Adipocyte (in vitro differentiated cells): ENCODE measurements around the gene SOWAHD.
"Not testable (repeated sequence)": the region's sequence is repeated elsewhere in the genome, so short reads cannot be mapped to it uniquely, and the experiment has no call there.

Source experiments
- DNase-seq: peaks from one replicate; pipeline ENCODE4 v3.0.0-alpha.2; 2015; ENCODE audit warnings: low read depth
- H3K27me3 ChIP-seq: replicated peaks from 2 replicates; pipeline ENCODE4 v1.7.0; 2013; ENCODE audit warnings: mild to moderate bottlenecking, low read length, moderate library complexity; ENCODE audit not compliant: control insufficient read depth, insufficient read depth
- H3K36me3 ChIP-seq: 2 replicates; pipeline ENCODE4 v1.7.0; 2013; ENCODE audit warnings: low read length, mild to moderate bottlenecking, moderate library complexity; ENCODE audit not compliant: control insufficient read depth, insufficient read depth, severe bottlenecking
- H3K4me1 ChIP-seq: 2 replicates; pipeline ENCODE4 v1.7.0; 2013; ENCODE audit warnings: mild to moderate bottlenecking, low read length, moderate library complexity; ENCODE audit not compliant: control insufficient read depth, insufficient read depth
- H3K4me3 ChIP-seq: 2 replicates; pipeline ENCODE4 v1.7.0; 2013; ENCODE audit warnings: mild to moderate bottlenecking, low read length, moderate library complexity
- H3K9ac ChIP-seq: 2 replicates; pipeline ENCODE4 v1.7.0; 2013; ENCODE audit warnings: mild to moderate bottlenecking, low read length, moderate library complexity
- H3K9me3 ChIP-seq: 2 replicates; pipeline ENCODE4 v1.7.0; 2013; ENCODE audit warnings: mild to moderate bottlenecking, low read length, moderate library complexity; ENCODE audit not compliant: control insufficient read depth

SOWAHD gene

DNA sequence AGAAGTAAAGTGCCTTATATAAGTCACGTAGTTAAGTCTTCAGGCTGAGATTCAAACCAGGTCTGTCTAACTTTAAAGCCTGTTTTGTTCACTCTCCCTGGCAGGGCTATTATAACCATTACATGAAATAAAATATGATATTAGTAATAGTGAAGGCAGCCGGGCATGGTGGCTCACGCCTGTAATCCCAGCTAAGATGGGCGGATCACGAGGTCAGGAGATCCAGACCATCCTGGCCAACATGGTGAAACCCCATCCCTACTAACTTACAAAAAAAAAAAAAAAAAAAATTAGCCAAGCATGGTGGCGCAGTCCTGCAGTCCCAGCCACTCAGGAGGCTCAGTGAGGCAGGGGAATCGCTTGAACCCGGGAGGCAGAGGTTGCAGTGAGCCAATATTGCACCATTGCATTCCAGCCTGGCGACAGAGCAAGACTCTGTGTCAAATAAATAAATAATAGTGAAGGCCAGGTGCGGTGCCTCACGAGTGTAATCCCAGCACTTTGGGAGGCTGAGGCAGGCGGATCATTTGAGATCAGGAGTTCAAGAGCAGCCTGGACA lies 22.1 kb upstream of the SOWAHD start:
- no peak overlapping the region for H3K4me3 ChIP-seq
- peaks cover 4% of the 10 kb centered on the region for H3K4me1 ChIP-seq
- no peaks in the 10 kb centered on the region for H3K36me3 ChIP-seq
- no peak overlapping the region for H3K9ac ChIP-seq
- no peaks in the 10 kb centered on the region for H3K9me3 ChIP-seq
- H3K27me3 ChIP-seq: peaks cover 26% of the 10 kb centered on the region
- no peak for DNase-seq

DNA sequence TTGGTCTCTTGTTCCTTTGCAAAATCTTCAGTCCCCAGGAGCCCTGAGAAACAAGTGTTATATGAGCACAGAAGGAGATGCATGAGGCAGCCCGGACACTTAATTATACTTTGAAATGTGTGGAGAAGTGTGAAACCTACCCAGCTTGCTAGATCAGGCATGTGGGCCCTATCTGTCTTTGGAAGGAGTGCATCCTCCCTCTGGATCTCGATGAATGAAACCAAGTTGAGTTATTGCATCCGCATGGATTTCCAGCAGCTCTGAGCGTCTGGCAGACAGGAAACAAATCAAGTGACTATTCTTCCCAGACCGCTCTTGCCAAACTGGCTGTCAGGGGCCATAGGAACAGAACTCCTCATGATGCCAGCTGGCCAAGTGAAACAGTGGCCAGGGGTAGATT lies 19.6 kb upstream of the SOWAHD start:
- no peak overlapping the region for H3K4me3 ChIP-seq
- no peaks in the 10 kb centered on the region for H3K36me3 ChIP-seq
- peaks cover 19% of the 10 kb centered on the region for H3K27me3 ChIP-seq
- H3K4me1 ChIP-seq: peaks cover 4% of the 10 kb centered on the region
- H3K9me3 ChIP-seq: no peaks in the 10 kb centered on the region
- no peak for DNase-seq
- H3K9ac ChIP-seq: no peak overlapping the region

DNA sequence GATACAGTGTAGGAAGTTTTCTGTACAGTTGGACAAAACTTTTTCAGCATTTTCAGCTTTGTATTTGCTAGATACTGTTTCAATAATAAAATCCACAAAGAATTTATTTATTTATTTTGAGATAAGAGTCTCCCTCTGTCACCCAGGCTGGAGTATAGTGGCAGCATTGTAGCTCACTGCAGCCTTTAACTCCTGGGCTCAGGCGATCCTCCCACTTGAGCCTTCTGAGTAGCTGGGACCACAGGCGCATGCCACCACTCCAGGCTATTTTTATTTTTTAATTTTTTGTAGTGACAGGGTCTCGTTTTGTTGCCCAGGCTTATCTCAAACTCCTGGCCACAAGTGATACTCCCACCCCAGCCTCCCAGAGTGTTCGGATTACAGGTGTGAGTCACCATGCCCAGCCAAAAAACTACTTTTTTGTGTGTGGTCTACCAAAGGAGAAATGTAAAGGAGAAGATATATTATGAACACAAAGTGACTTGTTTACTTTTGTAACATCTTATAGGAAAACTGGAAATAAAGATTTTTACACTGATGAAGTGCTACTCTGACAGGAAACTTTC lies 13.0 kb upstream of the SOWAHD start:
- peaks cover 9% of the 10 kb centered on the region for H3K27me3 ChIP-seq
- DNase-seq: no peak
- no peak overlapping the region for H3K4me3 ChIP-seq
- no peak overlapping the region for H3K9ac ChIP-seq
- H3K4me1 ChIP-seq: no peaks in the 10 kb centered on the region
- H3K36me3 ChIP-seq: no peaks in the 10 kb centered on the region
- H3K9me3 ChIP-seq: no peaks in the 10 kb centered on the region

DNA sequence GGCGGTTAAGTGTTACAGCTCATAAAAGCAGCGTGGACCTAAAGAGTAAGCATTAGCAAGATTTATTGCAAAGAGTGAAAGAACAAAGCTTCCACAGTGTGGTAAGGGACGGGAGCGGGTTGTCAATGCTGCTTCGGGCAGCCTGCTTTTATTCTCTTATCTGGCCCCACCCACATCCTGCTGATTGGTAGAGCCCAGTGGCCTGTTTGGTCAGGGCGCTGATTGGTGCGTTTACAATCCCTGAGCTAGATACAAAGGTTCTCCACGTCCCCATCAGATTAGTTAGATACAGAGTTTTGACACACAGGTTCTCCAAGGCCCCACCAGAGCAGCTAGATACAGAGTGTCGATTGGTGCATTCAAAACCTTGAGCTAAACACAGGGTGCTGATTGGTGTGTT lies 8.3 kb upstream of the SOWAHD start:
- not testable (repeated sequence) for H3K27me3 ChIP-seq, H3K36me3 ChIP-seq, DNase-seq, H3K9ac ChIP-seq, H3K9me3 ChIP-seq, H3K4me1 ChIP-seq, H3K4me3 ChIP-seq

DNA sequence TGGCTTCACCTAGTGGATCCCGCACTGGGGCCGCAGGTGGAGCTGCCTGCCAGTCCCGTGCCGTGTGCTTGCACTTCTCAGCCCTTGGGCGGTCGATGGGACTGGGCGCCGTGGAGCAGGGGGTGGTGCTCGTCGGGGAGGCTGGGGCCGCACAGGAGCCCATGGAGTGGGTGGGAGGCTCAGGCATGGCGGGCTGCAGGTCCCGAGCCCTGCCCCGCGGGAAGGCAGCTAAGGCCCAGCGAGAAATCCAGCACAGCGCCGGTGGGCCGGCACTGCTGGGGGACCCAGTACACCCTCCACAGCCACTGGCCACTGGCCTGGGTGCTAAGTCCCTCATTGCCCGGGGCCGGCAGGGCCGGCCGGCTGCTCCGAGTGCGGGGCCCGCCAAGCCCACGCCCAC lies 7.6 kb upstream of the SOWAHD start:
- H3K4me1 ChIP-seq, H3K4me3 ChIP-seq, H3K36me3 ChIP-seq, DNase-seq, H3K27me3 ChIP-seq, H3K9ac ChIP-seq, H3K9me3 ChIP-seq: not testable (repeated sequence)

DNA sequence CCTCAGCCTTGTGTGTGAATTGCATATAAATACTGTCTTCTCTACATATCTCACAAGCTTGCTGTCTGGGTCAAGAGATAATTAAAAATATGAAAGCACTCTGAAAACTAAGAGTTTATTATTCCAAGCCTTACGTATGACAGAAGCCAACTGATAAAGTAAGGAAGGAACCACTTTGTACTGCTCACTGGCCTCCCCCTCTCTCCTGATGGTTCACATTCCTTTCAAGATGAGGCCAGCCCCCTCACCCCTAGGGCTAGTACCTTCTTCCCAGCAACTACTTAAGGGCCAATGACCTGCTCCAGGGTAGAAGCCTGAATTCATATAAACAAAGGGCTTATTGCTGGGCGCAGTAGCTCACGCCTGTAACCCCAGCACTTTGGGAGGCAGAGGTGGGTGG lies 5.4 kb upstream of the SOWAHD start:
- no peaks in the 10 kb centered on the region for H3K27me3 ChIP-seq
- H3K4me1 ChIP-seq: no peaks in the 10 kb centered on the region
- H3K9ac ChIP-seq: no peak overlapping the region
- H3K36me3 ChIP-seq: no peaks in the 10 kb centered on the region
- H3K9me3 ChIP-seq: no peaks in the 10 kb centered on the region
- H3K4me3 ChIP-seq: no peak overlapping the region
- no peak for DNase-seq

DNA sequence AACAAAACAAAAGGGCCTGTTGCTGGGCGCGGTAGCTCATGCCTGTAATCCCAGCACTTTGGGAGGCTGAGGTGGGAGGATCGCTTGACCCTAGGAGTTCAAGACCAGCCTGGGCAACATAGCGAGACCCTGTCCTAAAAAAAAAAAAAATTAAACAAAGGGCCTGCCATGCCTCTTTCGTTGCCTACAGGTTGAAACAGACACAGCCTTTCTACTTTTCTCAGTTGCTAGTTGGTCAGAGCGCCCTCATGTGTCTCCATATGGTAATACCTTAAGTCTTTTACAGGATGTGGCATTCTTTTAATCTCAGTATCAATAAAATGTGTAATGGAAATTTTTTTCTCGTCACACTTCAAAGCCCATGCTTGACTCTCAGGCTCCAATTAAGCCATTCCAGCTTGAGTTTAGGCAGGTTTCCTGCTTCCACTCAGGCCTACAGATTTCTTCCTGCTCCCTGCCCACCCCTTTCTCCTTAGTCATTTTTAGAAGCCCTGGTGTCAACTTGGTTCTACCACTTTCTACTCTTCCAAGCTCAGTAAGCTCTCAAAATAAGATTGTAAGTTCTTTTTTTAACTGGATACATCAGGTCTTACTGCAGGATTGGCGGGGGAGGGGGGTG lies 4.6 kb upstream of the SOWAHD start:
- H3K27me3 ChIP-seq: no peaks in the 10 kb centered on the region
- peak; percentile 68 for DNase-seq
- H3K9me3 ChIP-seq: no peaks in the 10 kb centered on the region
- no peak overlapping the region for H3K9ac ChIP-seq
- H3K4me3 ChIP-seq: no peak overlapping the region
- H3K36me3 ChIP-seq: no peaks in the 10 kb centered on the region
- H3K4me1 ChIP-seq: no peaks in the 10 kb centered on the region

DNA sequence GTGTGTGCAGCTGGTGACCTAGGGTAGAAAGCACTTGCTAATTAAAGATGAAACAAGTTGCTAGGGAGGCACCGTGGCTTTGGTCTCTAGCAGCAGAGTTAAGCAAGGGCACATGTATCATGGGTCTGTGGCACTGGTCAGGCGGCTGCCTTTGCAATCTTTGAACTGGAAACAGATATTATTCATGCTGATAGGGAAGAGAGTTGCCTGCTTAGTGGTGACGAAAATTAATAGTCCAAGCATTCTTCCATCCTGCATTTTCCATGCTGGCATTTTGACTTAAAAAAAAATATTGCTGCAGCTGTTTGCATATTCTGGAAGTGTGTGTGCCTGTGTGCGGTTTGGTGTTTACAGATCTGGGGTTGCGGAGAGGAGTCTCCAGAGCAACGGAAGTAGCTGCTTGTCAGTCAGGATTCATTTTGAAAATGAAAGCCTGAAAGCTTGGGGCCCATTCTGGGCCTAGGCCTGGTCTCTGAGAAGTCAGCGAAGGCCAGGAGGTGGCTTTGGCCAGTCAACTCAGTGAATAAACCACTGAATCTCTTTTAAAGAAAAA lies 2.3 kb upstream of the SOWAHD start:
- no peak overlapping the region for H3K4me3 ChIP-seq
- no peaks in the 10 kb centered on the region for H3K9me3 ChIP-seq
- H3K4me1 ChIP-seq: no peaks in the 10 kb centered on the region
- H3K36me3 ChIP-seq: no peaks in the 10 kb centered on the region
- DNase-seq: no peak
- peaks cover 10% of the 10 kb centered on the region for H3K27me3 ChIP-seq
- H3K9ac ChIP-seq: no peak overlapping the region

DNA sequence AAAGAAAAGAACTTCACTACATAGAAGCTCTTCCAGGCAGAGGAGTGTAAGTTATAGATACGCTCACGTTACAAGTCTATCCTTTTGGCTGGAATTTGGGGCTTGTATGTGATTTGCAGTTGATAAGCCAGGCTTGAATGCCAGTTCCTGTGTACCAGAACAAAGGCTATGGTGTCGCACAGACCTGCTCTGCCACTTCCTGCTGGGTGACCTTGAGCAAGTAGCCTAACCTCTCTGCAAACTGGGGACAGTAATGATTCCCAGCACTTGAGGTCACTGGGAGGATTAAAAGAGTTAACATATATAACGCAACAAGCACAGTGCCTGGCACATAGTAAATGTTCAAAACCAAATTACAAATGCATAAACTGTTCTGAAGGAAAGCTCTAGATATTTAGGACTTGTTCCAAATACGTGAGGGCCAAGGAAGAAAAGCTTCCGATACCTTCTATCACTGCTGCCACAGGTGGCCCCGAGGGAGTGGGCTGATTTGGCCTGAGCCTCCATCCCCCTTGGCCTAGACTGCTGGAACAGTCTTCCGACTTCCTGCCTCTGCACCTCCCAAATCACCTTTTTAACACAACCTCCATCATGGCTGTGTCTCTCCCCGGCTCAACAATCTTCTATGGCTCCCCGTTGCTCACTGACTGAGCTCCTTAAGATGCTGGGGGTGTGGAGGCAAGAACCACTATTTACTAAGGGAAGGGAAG lies 1.3 kb upstream of the SOWAHD start:
- no peak for DNase-seq
- H3K9ac ChIP-seq: no peak overlapping the region
- no peak overlapping the region for H3K4me3 ChIP-seq
- H3K36me3 ChIP-seq: no peaks in the 10 kb centered on the region
- H3K27me3 ChIP-seq: peaks cover 12% of the 10 kb centered on the region
- no peaks in the 10 kb centered on the region for H3K4me1 ChIP-seq
- H3K9me3 ChIP-seq: no peaks in the 10 kb centered on the region

DNA sequence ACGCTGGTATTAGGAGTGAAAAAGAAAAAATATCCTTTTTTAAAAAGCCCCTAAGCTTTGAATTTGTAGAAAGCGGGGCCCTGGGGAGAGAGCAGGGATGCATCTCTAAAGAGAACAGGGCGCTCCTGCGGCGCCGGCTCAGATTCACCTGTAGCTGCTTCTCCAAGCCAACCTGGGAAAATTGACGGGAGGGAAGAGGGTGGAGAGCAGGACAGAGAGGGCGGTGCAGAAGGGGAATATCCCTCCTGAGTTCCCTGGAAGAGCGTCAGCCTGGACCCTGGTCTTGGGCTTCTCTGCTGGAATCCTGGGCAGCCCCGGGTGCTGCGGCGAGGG lies 776 bp upstream of the SOWAHD start:
- DNase-seq: no peak
- Histone ChIP-seq H3K4me1 (no peaks in the 10 kb centered on the region), H3K27me3 (peaks cover 12% of the 10 kb centered on the region), H3K36me3 (no peaks in the 10 kb centered on the region), H3K4me3 (peak overlapping the region; percentile 68), H3K9ac (no peak overlapping the region), H3K9me3 (no peaks in the 10 kb centered on the region)

DNA sequence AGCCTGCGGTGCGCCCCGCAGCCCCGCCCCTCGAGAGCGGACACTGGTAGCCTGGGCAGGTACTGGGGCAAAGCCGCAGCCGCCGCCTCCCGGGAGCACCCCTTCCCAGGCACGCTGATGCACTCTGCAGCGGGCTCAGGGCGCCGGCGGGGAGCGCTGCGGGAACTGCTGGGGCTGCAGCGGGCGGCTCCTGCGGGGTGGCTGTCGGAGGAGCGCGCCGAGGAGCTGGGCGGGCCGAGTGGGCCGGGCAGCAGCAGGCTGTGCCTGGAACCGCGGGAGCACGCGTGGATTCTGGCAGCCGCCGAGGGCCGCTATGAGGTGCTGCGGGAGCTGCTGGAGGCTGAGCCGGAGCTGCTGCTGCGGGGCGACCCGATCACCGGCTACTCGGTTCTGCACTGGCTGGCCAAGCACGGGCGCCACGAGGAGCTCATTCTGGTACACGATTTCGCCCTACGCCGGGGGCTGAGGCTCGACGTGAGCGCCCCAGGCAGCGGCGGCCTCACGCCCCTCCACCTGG lies 401 bp downstream of the SOWAHD start:
- no peaks in the 10 kb centered on the region for H3K4me1 ChIP-seq
- no peaks in the 10 kb centered on the region for H3K9me3 ChIP-seq
- no peak overlapping the region for H3K9ac ChIP-seq
- H3K36me3 ChIP-seq: no peaks in the 10 kb centered on the region
- peak overlapping the region; percentile 68 for H3K4me3 ChIP-seq
- peaks cover 12% of the 10 kb centered on the region for H3K27me3 ChIP-seq
- DNase-seq: peak; percentile 51
